Stimulated activated CD4-positive, alpha-beta T cell treated with anti-CD3 and anti-CD28 coated beads, Interleukin-15, amount 100 ng/mL, for 1 hour (primary cell): Measurements from ENCODE around the gene SRP19.
"Not testable (repeated sequence)": the region's sequence is repeated elsewhere in the genome, so short reads cannot be mapped to it uniquely, and the experiment has no call there.

Experiments used
- DNase-seq, 2 donors: peaks; one replicate each; pipeline ENCODE4 v3.0.0-alpha.2; 2020; ENCODE audit warnings: low read depth in 1 of 2, low spot score in 1 of 2

SRP19 gene

GRCh38 chr5:112860929-112861637, at the start of gene SRP19:
Gene SRP19 (plus strand): TSS chr5:112861287. CDS start chr5:112861377, 90 bp downstream.
- DNase-seq, result peak; percentile 71 to 81

DNA sequence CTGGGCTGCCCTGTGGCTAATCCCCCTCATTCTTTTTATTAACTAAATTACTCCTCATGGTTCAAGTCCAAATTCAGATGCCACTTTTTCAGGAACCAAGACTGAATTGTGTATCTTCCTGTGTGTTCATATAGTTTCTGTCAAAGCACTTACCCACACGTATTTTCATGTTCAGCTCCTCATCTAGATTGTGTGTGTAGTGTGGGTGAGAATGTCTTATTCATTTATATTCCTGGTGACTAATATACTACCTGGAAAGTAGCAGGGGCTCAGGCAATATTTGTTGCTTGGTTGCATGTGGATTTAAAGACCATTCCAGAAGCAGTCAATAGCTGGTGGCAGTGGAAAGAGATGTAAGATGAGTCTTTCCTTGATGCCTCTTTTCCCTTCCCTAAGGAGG, 48.5 kb upstream of the SRP19 start:
- no peak for DNase-seq

- no peak for DNase-seq
Observed at GRCh38 chr5:112820246-112820645, 40.8 kb upstream of the SRP19 start.

DNA sequence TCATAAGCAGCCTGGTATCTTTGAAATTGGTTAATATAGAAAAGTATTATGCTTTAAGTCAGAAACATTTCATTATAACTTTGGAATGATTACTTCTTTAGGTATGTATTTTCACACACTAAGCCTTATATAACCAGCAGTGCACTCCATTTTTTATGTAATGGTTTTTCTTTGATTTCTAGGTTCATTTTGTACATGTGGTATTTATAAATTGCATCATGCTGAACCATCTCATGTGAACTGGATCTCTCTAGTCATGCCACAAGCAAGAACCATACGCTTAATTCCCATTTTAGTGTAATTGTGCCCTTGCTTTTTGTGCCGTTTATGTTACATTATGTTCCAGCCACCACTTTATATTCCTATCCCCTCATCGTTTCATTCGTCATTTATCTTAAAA, 38.6 kb upstream of the SRP19 start:
- no peak for DNase-seq

DNA sequence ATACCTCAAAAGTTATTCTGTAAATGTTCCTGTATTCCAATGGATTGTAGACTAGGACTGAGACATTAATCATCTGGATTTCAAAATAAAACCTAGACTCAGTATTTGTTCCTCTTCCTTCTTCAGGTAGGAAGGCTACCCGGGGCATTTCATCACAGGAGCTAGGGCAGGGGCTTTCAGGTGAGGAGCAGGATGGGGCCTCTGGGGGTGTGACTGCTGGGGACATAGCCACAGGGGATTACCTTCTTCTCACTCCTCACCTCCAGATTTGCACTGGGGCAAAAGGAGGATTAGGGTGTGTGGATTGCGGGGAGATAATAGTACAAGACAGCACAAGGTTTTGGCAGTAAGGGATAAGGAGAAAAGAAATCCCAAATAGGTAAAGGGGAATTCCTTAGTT, 37.9 kb upstream of the SRP19 start:
- DNase-seq, result no peak

- DNase-seq, result no peak
Observed at GRCh38 chr5:112823656-112824055, 37.4 kb upstream of the SRP19 start.

- DNase-seq, result no peak
Observed at GRCh38 chr5:112824197-112824596, 36.9 kb upstream of the SRP19 start.

- DNase-seq, result no peak
Observed at GRCh38 chr5:112830378-112830777, 30.7 kb upstream of the SRP19 start.

DNA sequence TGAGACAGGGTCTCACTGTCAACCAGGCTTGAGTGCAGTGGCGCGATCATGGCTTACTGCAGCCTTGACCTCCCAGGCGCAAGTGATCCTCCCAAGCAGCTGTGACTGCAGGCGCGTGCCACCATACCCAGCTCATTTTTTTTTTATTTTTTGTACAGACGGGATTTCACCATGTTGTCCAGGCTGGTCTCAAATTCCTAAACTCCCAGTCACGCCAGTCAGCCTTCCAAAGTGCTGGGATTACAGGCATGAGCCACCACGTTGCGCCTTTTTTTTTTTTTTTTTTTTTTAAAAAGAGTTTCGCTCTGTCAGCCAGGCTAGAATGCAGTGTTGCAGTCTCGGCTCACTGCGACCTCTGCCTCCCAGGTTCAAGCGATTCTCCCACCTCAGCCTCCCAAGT, 27.1 kb upstream of the SRP19 start:
- DNase-seq, result no peak

- DNase-seq, result no peak
Observed at GRCh38 chr5:112844489-112844888, 16.6 kb upstream of the SRP19 start.

- DNase-seq, result no peak
Observed at GRCh38 chr5:112846556-112846955, 14.5 kb upstream of the SRP19 start.

DNA sequence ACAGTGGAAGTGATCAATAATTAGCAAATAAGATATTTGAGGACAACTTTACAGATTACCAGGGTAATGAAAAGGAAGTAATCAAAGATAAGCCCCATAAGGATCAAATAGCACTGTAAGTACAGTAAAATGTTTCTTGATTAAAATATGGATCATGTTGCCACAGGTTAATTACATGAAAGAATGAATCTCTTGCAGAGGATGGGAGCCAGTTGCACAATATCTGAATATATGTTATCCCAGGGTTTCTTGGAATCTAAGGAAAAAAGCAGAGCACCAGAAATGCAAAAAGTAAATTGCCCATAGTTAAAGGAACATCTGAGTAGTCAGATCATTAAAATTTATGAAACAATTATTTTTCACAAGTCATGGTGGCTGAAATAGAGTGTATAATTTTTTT, 13.8 kb upstream of the SRP19 start:
- no peak for DNase-seq

DNA sequence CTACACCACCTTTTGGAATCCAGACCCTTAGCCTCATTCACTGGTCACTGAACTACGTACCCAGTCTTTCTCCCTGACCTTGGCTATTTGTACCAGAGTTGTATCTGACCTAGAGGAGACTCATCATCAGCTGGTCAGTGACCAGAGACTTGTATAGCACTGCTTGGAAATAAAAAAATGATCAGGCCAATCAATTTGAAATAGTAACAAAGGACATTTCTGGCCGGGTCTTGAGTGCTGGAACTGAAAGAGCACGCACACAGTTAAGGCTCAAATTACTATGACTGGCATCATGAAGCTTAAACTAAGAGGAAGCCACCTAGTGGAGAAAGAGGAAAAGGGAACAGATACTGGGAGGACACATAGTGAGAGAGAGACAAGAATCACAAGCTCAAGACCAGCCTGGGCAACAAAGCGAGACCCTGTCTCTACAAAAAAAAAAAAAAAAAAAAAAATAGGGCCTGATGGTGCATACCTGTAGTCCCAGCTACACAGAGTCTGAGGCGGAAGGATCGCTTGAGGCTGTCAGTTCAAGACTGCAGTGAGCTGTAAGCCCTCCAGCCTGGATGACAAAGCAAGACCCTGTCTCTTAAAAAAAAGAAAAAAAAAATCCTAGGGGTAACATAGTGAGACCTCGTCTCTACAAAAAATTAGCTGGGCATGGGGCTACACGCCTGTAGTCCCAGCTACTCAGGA, 12.8 kb upstream of the SRP19 start:
- no peak for DNase-seq

DNA sequence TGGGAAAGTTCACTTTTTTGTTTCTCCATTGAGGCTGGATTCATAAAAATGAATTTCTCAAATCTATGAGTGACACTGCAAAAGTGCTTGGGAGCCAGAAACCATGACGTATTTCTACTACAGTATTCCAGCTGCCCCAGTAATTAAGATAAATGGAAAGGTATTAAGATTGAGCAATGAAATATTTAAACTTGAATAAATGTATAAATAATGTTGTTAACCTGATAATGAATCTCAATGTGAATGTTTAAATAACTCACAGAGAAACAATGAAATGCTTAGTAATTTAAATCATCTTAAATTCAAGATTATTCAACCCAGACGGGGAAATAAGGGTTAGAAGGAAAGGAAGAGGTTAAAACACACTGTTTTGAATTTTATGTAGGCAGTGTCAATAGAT, 11.2 kb upstream of the SRP19 start:
- DNase-seq, result no peak

DNA sequence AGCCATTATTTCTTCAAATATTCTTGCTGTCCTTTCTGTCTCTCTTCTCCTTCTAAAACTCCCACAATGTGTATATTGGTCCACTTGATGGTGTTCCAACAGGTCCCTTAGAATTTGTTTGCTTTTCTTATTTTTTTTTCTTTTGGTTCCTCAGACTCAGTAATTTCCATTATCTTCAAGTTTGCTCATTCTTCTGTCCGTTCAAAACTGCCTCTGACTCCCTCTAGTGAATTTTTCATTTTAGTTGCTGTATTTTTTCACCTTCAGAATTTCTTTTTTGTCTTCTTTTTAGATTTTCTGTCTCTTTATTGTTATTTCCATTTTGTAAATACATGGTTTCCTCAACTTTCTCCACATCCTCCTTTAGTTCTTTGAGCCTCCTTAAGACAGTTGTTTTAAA, 6.4 kb upstream of the SRP19 start:
- DNase-seq, result no peak

- no peak for DNase-seq
Observed at GRCh38 chr5:112857866-112858265, 3.2 kb upstream of the SRP19 start.

GRCh38 chr5:112860571-112860928, 537 bp upstream of the SRP19 start:
- not testable (repeated sequence) for DNase-seq

- DNase-seq, result no peak
Observed at GRCh38 chr5:112861638-112861985, 525 bp downstream of the SRP19 start.

DNA sequence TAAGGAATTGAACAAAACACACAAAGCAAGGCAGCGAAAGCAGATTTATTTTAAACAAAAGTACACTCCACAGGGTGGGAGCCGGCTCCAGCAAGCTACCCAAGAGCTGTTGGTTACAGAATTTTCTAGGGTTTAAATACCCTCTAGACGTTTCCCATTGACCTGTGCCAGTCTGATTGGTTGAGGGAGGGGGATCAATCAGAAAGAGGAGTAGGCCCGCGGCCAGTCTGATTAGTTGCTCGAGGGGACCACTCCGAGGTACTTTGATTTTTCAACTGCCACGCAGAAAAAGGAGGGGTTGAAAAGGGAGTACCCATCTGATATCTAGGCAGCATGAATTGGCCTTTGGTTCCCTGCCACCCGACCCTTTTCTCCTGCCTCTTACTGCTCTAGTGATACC, 998 bp downstream of the SRP19 start:
- no peak for DNase-seq

DNA sequence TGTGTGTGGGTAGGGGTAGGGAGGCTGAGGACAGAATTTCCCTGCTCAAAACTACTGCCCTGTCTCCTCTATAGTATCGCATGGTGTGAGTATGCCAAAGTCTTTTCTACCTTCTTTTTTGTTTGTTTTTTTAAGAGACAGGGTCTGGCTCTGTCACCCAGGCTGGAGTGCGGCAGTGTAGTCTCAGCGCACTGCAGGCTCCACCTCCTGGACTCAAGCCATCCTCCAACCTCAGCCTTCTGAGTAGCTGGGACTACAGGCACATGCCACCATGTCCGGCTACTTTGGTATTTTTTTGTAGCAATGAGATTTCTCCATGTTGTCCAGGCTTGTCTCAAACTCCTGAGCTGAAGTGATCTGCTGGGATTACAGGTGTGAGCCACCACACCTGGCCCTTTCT, 2.5 kb downstream of the SRP19 start:
- DNase-seq, result no peak

GRCh38 chr5:112865128-112865527, 4.0 kb downstream of the SRP19 start:
- no peak for DNase-seq

- no peak for DNase-seq
Observed at GRCh38 chr5:112866739-112867138, 5.7 kb downstream of the SRP19 start.

DNA sequence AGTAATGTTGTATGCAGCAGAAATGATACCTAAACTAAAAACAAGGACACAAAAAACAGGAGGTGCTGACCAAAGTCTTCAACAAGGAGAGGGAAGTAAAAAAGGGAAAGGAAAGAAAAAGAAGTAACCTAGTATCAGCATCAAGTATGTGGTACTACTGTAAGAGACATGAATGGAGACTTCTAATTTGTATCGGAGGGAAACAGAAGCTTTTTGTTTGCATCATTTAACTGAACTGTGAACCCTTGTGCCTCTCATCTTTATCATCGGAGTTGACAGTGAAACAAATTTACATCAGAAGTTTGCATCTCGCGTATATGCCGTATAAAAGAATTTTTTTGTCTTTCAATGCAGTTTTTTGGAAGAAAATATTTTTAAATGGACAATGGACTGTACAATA, 6.3 kb downstream of the SRP19 start:
- DNase-seq, result no peak
